Cardiac fibroblast (primary cell): ENCODE data around the gene CNNM4.

Experiments
- DNase-seq, 2 donors: peaks; one replicate each; pipeline versions ENCODE4 v3.0.0 to v3.0.0-alpha.2; 2010; ENCODE audit warnings: low read depth in 2 of 2
- H3K4me3 ChIP-seq, 2 donors: replicated peaks in 1 of 2; 1 replicate in 1 of 2; 2 replicates in 1 of 2; pipeline ENCODE4 v1.5.1; 2011; ENCODE audit warnings: low read depth in 2 of 2, low read length in 2 of 2, mild to moderate bottlenecking in 2 of 2, moderate library complexity in 1 of 2
- CTCF ChIP-seq: IDR thresholded peaks from one replicate; pipeline ENCODE4 v1.5.1; 2011; ENCODE audit warnings: low read depth, mild to moderate bottlenecking, low read length, inconsistent platforms

Gene CNNM4

DNA sequence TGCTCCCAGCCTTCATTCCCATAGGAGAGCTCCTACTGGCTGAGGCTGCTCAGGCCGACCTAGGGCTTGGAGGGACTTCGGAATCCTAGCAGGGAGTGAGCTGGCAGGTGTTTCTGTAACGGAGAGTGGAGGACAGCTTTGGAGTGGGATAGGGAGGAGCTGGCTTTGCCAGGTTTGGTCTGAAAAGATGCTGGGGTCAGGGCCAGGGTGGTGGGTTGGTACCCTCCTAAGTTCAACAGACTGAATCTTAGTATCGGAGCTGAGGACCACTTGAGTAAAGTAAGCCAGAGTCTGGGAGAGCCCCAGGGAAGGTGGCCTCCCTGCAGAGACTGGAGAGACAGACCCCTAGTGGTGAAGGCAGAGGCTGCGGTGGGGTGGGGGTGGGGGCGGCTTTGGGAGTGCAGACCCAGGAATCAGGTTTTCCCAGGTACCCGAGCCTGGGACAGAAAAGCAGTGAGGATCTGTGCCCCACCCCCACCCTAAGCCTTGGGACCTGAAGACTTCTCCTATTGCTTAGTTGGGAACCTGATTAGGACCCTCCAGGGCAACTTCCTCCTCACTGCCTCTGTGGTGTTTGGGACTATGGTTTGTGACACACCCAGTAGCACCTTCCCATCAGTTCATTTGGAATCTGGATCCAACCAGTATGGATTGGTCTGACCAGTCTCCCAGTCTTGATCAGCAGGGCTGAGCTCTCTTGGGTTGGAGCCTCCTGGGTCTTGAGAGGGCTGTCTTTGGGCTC, 3.0 kb downstream of the CNNM4 start:
- DNase-seq = no peak
- peak overlapping the region in 1 of 2 donors; percentile 4 for H3K4me3 ChIP-seq
- peak; percentile 46 for TF ChIP-seq CTCF

DNA sequence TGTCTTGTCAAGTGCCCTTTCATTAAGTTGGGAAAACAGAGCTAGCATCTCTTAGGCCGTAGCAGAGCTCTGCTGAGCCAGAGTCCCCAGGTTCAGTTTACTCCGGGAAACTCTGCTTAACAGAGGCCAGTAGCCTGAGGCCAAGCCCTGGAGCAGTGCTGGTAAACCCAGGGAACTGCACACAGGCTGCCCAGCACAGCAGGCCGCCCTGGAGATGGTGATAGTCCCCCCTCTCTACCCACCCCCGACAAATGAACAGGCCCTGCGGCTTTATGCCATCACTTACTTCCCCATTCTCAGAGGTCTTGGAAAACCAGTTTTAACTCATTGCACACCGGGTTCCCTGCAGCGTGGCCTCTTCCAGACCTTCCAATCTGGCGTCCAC, 3.5 kb downstream of the CNNM4 start:
- no peak for DNase-seq
- H3K4me3 ChIP-seq = peak overlapping the region in 1 of 2 donors; percentile 4
- TF ChIP-seq CTCF = no peak

GRCh38 chr2:96767135-96767871, 6.6 kb downstream of the CNNM4 start:
- no peak for TF ChIP-seq CTCF

DNA sequence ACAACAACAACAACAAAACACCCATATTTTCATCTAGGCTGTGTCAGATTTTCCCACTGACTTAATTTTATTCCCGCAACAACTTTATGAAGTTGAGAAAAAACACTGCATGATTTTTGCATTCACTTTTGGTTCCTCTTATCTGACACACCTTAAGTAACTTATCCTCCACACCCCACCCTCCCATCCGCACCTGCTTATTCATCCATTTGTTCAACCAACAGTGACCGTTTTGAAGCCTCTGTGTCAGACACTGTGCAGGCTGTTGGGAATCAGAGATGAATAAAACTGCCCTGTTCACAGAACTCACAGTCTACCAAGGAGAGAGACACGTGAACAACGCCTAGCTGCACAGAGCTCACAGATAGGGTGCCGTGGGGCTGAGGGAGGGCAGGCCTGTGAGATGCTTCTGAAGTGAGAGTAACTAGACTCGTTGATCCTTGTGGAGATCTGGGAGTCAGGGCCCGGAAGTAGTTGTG, 7.4 kb downstream of the CNNM4 start:
- H3K4me3 ChIP-seq = no peak overlapping the region
- DNase-seq = no peak
- no peak for TF ChIP-seq CTCF

More at GRCh38 chr2:96767135-96767871, 6.6 kb downstream of the CNNM4 start:
- no peak for DNase-seq
- no peak overlapping the region for H3K4me3 ChIP-seq

- no peak for TF ChIP-seq CTCF
- no peak for DNase-seq
- H3K4me3 ChIP-seq = no peak overlapping the region
These were observed 9.1 kb downstream of the CNNM4 start for GRCh38 chr2:96769814-96770213.

GRCh38 chr2:96770442-96771202, 9.9 kb downstream of the CNNM4 start:
- DNase-seq = no peak
- TF ChIP-seq CTCF = no peak
- H3K4me3 ChIP-seq = no peak overlapping the region
